Activated T-helper 17 cell treated with anti-CD3 and anti-CD28 coated beads, Interleukin-2, amount 50 U/mL, for 72 hours (primary cell): ENCODE results near the gene ASCL5. TPM values are rescaled to one million over a fixed set of nuclear protein-coding genes. Genes with fewer than 3 reads are reported as not detected.

ENCODE experiments used
- ATAC-seq: fragments of 150-1000 bp; cut with Tn5 transposase; replicated peaks from 2 replicates; pipeline ENCODE4 v1.10.0; 2021; ENCODE audit warnings: mild to moderate bottlenecking, moderate library complexity
- H3K27ac Mint-ChIP-seq: one replicate; pipeline ENCODE4 v1.8.0; 2022; ENCODE audit warnings: mixed read lengths
- H3K27me3 Mint-ChIP-seq: one replicate; pipeline ENCODE4 v1.8.0; 2022; ENCODE audit warnings: mixed read lengths
- H3K36me3 Mint-ChIP-seq: one replicate; pipeline ENCODE4 v1.8.0; 2022; ENCODE audit warnings: low read depth, mild to moderate bottlenecking, mixed read lengths
- H3K4me1 Mint-ChIP-seq: one replicate; pipeline ENCODE4 v1.8.0; 2022; ENCODE audit warnings: mixed read lengths
- H3K4me3 Mint-ChIP-seq: one replicate; pipeline ENCODE4 v1.8.0; 2022; ENCODE audit warnings: mild to moderate bottlenecking, mixed read lengths
- H3K9me3 Mint-ChIP-seq: one replicate; pipeline ENCODE4 v1.8.0; 2022; ENCODE audit warnings: mixed read lengths
- total RNA-seq, 2 donors: library from RNA; stranded (reverse); gene quantifications; one replicate each; pipeline ENCODE4 v1.2.3, GENCODE V29; 2022

The ASCL5 gene
- total RNA-seq, 2 donors from 2014 or later, result 0.19 TPM; not detected in 1

DNA sequence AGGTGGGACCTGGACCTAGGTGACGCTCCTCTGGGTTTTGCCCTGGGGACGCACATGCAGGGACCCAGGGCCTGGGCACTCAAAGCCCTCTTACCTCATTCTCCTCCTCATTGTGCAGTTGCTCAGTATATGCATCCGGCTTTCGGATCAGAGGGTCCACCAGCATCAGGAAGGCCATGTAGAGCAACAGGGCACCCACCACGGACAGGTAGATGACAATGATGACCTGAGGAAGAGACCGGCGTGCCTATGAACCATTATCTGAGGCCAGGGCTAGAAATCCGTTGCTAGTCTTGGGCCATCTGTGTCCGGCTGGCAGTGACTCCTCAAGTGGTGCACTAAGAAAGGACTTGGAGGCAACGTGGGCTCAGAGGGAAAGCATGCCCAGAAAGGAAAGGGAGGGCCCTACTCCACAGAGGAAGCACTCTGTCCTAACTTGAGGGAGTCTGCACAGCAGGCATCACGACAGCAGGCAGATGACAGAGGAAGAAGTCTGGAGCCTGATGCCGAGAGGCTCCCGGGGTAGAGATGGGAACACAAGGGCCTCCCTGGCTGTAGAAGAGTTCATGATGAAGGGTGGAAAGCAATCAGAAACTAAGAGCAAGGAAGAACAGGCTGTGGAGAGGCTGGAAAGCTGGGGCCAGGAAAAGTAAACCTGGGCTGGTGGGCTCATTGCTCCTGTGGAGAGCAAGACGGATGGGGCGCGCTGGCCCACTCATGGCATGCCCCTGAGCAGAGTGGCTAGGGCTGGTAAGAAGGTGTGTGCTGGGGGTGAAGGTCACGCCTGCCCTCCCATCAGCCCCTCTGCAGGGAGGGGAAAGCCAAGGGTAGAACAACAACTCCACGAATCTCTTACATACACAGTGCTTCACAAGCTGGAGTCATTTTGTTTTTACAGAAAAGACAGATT, 17.0 kb upstream of the ASCL5 start:
- Mint-ChIP-seq H3K4me1 (no peaks in the 10 kb centered on the region), H3K27me3 (no peaks in the 10 kb centered on the region)
- ATAC-seq, result no peak

DNA sequence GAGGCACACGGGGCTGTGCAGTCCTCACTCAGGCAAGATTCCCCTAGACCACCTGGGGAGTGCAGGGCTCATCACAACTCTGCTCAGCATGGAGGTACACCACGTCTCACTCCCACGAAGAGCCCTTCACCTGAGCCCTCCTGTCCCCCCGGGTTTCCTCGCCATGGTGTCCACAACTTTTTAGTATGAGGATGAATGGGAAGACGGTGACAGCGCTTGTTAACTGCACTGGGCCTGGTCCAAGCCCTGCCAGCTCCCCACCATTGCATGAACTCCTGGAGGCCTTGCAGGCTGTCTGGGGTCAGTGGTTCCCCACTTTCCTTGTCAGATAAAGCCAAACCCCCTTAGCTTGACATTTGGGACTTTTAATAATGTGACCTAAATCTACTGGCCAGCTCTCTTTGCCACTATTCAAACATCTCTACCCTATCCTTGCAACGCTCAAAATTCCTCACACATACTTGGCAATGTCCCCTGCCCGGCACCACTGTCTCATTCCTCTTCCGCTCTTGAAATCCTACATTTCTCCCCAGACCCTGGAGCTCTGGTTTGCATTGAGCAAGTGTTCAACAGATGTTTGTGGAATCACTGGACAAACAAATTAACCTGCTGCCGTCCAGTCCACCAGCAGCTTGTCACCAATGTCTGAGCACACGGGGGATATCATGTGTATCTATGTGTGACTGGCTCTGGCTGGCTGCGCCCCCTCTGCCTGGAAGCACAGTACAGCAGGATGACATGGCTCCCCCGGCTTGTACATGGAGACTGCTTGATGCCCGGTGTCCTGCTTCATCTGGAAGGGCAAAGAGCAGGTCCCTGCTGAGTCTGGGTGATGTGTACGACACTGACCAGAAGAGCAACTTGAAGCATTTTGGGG, 16.1 kb upstream of the ASCL5 start:
- Mint-ChIP-seq H3K27me3 (no peaks in the 10 kb centered on the region), H3K36me3 (peaks cover 50% of the 10 kb centered on the region), H3K4me1 (no peaks in the 10 kb centered on the region), H3K9me3 (no peaks in the 10 kb centered on the region), H3K4me3 (no peak overlapping the region), H3K27ac (no peak overlapping the region)
- ATAC-seq, result no peak

More for the DNA sequence above, 17.0 kb upstream of the ASCL5 start:
- Mint-ChIP-seq H3K4me3 (no peak overlapping the region), H3K9me3 (no peaks in the 10 kb centered on the region), H3K27ac (no peak overlapping the region), H3K36me3 (peaks cover 54% of the 10 kb centered on the region)

- no peak overlapping the region for H3K4me3 Mint-ChIP-seq
- H3K27ac Mint-ChIP-seq, result no peak overlapping the region
Observed at GRCh38 chr1:201142011-201142848, 15.2 kb upstream of the ASCL5 start.

GRCh38 chr1:201141418-201141817, 14.4 kb upstream of the ASCL5 start:
- Mint-ChIP-seq H3K9me3 (no peaks in the 10 kb centered on the region), H3K4me1 (no peaks in the 10 kb centered on the region), H3K27ac (no peak overlapping the region), H3K27me3 (no peaks in the 10 kb centered on the region), H3K36me3 (peaks cover 33% of the 10 kb centered on the region), H3K4me3 (no peak overlapping the region)
- ATAC-seq, result no peak

More at GRCh38 chr1:201142011-201142848, 15.2 kb upstream of the ASCL5 start:
- H3K4me1 Mint-ChIP-seq, result no peaks in the 10 kb centered on the region
- H3K27me3 Mint-ChIP-seq, result no peaks in the 10 kb centered on the region
- H3K36me3 Mint-ChIP-seq, result peaks cover 42% of the 10 kb centered on the region
- ATAC-seq, result no peak
- no peaks in the 10 kb centered on the region for H3K9me3 Mint-ChIP-seq

DNA sequence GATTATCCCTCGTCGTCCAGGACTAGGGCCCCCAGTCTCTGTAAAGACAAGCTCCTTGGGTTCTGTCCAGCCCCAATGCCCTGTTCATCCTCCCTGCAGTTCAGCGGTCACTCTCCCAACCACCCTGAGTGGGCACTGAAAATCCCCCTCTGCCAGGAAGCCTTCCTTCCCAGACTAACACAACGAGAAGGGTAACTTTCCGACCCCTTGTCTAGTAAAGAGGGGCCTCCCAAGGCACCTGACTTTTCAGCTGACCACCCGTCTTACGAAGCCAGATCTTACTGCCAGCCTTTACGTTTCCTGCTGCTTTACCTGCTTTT, 13.9 kb upstream of the ASCL5 start:
- Mint-ChIP-seq H3K36me3 (peaks cover 28% of the 10 kb centered on the region), H3K4me1 (no peaks in the 10 kb centered on the region), H3K27me3 (no peaks in the 10 kb centered on the region), H3K27ac (peak overlapping the region; percentile 19), H3K9me3 (no peaks in the 10 kb centered on the region), H3K4me3 (no peak overlapping the region)
- no peak for ATAC-seq

DNA sequence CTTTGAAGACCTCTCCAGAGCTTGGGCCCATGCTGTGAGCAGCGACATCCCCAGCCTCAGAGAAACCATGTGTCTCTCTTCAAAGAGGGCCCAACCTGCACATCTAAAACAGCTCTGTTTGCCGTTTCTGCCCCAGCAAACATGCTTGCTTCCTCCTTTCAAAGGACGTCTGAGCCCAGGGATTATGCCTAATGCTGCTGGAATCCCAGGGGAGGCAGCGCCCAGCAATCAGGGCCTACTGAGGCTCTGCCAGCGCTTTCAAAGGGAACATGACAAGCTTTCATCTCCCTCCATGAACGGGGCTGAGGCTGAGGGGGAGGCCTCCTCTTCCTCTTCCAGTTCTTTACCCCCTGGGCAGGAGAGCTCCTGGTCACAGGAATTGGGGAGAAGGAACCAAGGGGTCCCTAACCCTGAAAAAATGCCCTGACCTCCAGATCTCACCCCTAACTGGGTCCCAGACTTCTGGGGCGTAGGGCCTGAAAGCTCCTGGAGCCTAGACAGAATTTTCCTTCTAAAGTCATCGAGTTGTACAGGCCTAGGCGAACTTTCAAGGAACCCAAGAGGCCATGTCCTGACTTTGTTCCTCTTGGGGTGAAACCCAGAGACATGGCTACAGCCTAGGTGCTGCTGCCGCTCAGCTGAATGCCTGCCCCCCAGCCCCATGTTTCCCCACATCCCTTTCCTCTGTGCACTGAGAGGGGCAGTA, 13.4 kb upstream of the ASCL5 start:
- Mint-ChIP-seq H3K27me3 (no peaks in the 10 kb centered on the region), H3K27ac (peak overlapping the region; percentile 78), H3K4me1 (no peaks in the 10 kb centered on the region), H3K36me3 (peaks cover 29% of the 10 kb centered on the region), H3K9me3 (no peaks in the 10 kb centered on the region), H3K4me3 (no peak overlapping the region)
- no peak for ATAC-seq

GRCh38 chr1:201139756-201140155, 12.8 kb upstream of the ASCL5 start:
- Mint-ChIP-seq H3K4me1 (no peaks in the 10 kb centered on the region), H3K4me3 (no peak overlapping the region), H3K27me3 (no peaks in the 10 kb centered on the region), H3K36me3 (peaks cover 26% of the 10 kb centered on the region), H3K27ac (peak overlapping the region; percentile 78), H3K9me3 (no peaks in the 10 kb centered on the region)
- no peak for ATAC-seq

DNA sequence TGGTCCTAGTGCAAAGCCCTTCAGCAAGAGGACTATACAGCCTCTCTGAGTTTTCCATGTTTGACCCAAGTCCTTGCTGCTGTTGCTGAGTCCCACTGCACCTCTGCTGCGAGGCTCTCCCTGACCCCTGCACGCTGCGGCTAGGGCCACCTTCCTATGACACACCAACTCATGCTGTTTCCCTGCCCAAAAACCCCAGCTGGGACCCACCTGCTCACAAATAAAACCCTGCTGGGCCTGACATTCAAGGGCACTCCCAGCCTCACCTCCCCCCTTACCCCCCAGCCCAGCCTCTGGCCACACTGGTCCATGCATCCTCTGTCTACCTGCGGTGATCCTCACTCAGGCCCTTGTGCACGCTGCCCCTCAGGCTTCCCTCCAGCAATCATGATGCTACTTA, 12.3 kb upstream of the ASCL5 start:
- Mint-ChIP-seq H3K27ac (peak overlapping the region; percentile 21), H3K4me1 (no peaks in the 10 kb centered on the region), H3K36me3 (peaks cover 21% of the 10 kb centered on the region), H3K4me3 (no peak overlapping the region), H3K27me3 (no peaks in the 10 kb centered on the region), H3K9me3 (no peaks in the 10 kb centered on the region)
- ATAC-seq, result no peak

DNA sequence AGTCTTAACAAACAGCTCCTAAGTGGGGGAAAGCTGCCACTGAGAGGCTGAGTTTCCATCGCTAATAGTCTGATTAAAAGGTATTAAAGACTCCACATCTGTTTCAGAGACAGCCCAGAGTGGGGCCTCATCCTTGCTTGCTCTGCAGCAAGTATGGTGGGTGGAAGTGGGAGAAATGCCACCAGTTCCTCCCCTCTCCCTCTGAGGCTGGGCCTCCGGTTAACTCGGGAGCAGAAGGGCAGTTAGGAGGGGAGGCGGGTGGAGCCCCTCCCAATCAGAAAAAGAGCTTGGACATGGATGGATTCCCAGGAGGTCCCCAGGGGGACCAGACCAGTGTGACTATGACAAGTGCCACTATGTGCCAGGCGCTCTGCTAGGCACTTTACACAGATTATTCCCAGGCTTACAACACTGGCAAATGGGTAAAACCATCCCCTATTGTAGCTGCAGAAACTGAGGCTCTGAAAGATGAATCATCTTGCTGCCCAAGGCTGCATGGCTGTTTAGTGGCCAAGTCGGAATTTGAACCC, 11.4 kb upstream of the ASCL5 start:
- Mint-ChIP-seq H3K27ac (no peak overlapping the region), H3K4me1 (no peaks in the 10 kb centered on the region), H3K9me3 (no peaks in the 10 kb centered on the region), H3K4me3 (no peak overlapping the region), H3K27me3 (no peaks in the 10 kb centered on the region), H3K36me3 (peaks cover 13% of the 10 kb centered on the region)
- ATAC-seq, result no peak

DNA sequence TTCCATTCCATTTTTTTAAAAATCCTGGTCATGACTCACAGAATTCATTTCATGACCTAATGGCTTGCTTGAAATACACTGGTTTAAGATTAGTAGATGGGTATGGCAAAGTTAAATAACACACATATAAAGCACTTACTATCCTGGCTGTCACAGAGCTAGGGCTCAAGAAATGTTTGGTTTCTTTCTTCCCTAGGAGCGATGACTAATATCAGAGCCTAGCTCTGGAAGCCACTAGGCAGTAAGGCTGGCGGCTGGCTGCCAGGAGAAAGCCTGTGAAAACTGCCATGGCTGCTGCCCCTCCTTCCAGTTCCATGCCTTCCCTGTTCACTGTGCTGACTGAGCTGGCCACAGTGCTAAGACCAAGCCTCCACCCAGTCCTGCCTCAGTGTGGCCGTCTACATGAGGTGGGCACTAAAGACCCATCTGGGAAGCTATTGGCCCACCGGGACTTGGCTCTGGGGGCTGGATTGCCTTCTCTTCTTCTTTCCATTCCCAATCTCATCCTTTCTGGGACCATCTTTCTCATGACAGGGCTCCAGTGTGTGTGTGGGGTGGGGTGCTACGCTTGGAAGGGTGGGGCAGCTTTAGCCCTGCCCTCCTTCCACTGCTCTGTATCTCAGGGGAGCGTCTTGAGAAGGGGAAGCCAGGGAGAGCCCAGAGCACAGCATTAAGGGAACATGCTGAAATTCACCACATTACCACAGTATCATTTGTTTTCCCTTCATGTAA, 10.8 kb upstream of the ASCL5 start:
- no peaks in the 10 kb centered on the region for H3K4me1 Mint-ChIP-seq
- H3K36me3 Mint-ChIP-seq, result peaks cover 8% of the 10 kb centered on the region
- ATAC-seq, result no peak
- no peak overlapping the region for H3K4me3 Mint-ChIP-seq
- H3K27me3 Mint-ChIP-seq, result no peaks in the 10 kb centered on the region
- H3K27ac Mint-ChIP-seq, result no peak overlapping the region
- no peaks in the 10 kb centered on the region for H3K9me3 Mint-ChIP-seq

DNA sequence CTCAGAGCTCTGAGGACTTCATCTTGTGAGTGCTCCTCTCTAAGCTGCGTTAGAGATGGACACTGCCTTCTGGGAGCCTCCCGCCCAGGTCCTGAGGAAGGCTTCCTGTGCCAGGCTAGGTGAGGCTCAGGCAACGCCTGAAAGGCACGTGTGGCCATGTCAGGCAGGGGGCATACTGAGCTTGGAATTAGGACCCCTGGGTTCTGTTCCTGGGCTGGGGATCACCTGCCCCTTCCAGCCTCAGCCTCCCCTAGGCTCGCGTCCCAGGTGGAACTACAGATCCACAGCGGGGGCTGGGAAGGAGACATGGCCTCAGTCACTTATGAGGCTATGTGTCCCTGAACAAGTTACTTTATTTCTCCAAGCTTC, 10.0 kb upstream of the ASCL5 start:
- no peak for ATAC-seq
- Mint-ChIP-seq H3K36me3 (peaks cover 8% of the 10 kb centered on the region), H3K9me3 (no peaks in the 10 kb centered on the region)

GRCh38 chr1:201136355-201137023, 9.5 kb upstream of the ASCL5 start:
- Mint-ChIP-seq H3K27ac (no peak overlapping the region), H3K9me3 (no peaks in the 10 kb centered on the region), H3K36me3 (peaks cover 8% of the 10 kb centered on the region), H3K4me3 (no peak overlapping the region), H3K4me1 (no peaks in the 10 kb centered on the region), H3K27me3 (no peaks in the 10 kb centered on the region)
- no peak for ATAC-seq

More for the DNA sequence above, 10.0 kb upstream of the ASCL5 start:
- Mint-ChIP-seq H3K27ac (no peak overlapping the region), H3K4me1 (no peaks in the 10 kb centered on the region), H3K4me3 (no peak overlapping the region), H3K27me3 (no peaks in the 10 kb centered on the region)

GRCh38 chr1:201134405-201134804, 7.4 kb upstream of the ASCL5 start:
- Mint-ChIP-seq H3K4me3 (no peak overlapping the region), H3K27ac (no peak overlapping the region), H3K36me3 (peaks cover 8% of the 10 kb centered on the region), H3K27me3 (no peaks in the 10 kb centered on the region), H3K4me1 (no peaks in the 10 kb centered on the region), H3K9me3 (no peaks in the 10 kb centered on the region)
- no peak for ATAC-seq
